HFFc6 (cell line): ENCODE measurements around the gene RASGRP2. TPM values are rescaled to one million over a fixed set of nuclear protein-coding genes. Genes with fewer than 3 reads are reported as not detected.

Experiments
- DNase-seq: peaks from one replicate; pipeline ENCODE4 v3.0.0-alpha.2; 2018
- H3K27ac Mint-ChIP-seq: 2 replicates; pipeline ENCODE4 v1.8.0; 2020; ENCODE audit warnings: mild to moderate bottlenecking, mixed read lengths
- H3K27me3 Mint-ChIP-seq: 2 replicates; pipeline ENCODE4 v1.8.0; 2021; ENCODE audit warnings: mild to moderate bottlenecking, moderate library complexity, mixed read lengths; ENCODE audit not compliant: insufficient read depth
- H3K36me3 Mint-ChIP-seq: 2 replicates; pipeline ENCODE4 v1.8.0; 2021; ENCODE audit warnings: low read depth, mixed read lengths
- H3K4me1 Mint-ChIP-seq: 2 replicates; pipeline ENCODE4 v1.8.0; 2020; ENCODE audit warnings: low read depth, mixed read lengths
- H3K4me3 Mint-ChIP-seq: 2 replicates; pipeline ENCODE4 v1.8.0; 2020; ENCODE audit warnings: mild to moderate bottlenecking, moderate library complexity, mixed read lengths
- H3K9me3 Mint-ChIP-seq: 2 replicates; pipeline ENCODE4 v1.8.0; 2020; ENCODE audit warnings: mild to moderate bottlenecking, mixed read lengths
- CTCF ChIP-seq: fragments of 200-600 bp; sonication (generic); IDR thresholded peaks from 2 replicates; pipeline ENCODE4 v1.5.0; 2021; ENCODE audit warnings: antibody characterized with exemption, mild to moderate bottlenecking
- total RNA-seq, 6 experiments: library from RNA; stranded (reverse); fragmentation: NEBNext Ultra II Directional; extraction: Animal tissue kit (Norgen Biotek cat#: 25700); gene quantifications; 2 replicates in 1 of 6; 3 replicates in 5 of 6; pipeline ENCODE4 v1.2.3, GENCODE V29; 2021

The RASGRP2 gene
- total RNA-seq, 6 experiments from 2014 or later = 0.43 to 0.68 (median 0.48) TPM; not detected in 2

GRCh38 chr11:64720640-64721358, 23.1 kb downstream of the RASGRP2 start:
- H3K4me3 Mint-ChIP-seq = no peak overlapping the region
- H3K36me3 Mint-ChIP-seq = no peaks in the 10 kb centered on the region
- no peak for DNase-seq
- H3K9me3 Mint-ChIP-seq = no peaks in the 10 kb centered on the region
- peaks cover 62% of the 10 kb centered on the region for H3K27me3 Mint-ChIP-seq
- no peak overlapping the region for H3K27ac Mint-ChIP-seq
- no peak for TF ChIP-seq CTCF
- no peaks in the 10 kb centered on the region for H3K4me1 Mint-ChIP-seq

- Mint-ChIP-seq H3K36me3 (no peaks in the 10 kb centered on the region), H3K9me3 (no peaks in the 10 kb centered on the region), H3K27ac (no peak overlapping the region), H3K4me1 (no peaks in the 10 kb centered on the region), H3K27me3 (peaks cover 62% of the 10 kb centered on the region), H3K4me3 (no peak overlapping the region)
- no peak for TF ChIP-seq CTCF
- no peak for DNase-seq
Measured at GRCh38 chr11:64720167-64720566, 23.8 kb downstream of the RASGRP2 start.

- DNase-seq = no peak
- TF ChIP-seq CTCF = no peak
- no peaks in the 10 kb centered on the region for H3K4me1 Mint-ChIP-seq
- no peaks in the 10 kb centered on the region for H3K36me3 Mint-ChIP-seq
- H3K9me3 Mint-ChIP-seq = no peaks in the 10 kb centered on the region
- peaks cover 69% of the 10 kb centered on the region for H3K27me3 Mint-ChIP-seq
- H3K4me3 Mint-ChIP-seq = no peak overlapping the region
- no peak overlapping the region for H3K27ac Mint-ChIP-seq
Measured at GRCh38 chr11:64719406-64719805, 24.5 kb downstream of the RASGRP2 start.

GRCh38 chr11:64718780-64719124, 25.2 kb downstream of the RASGRP2 start:
- H3K36me3 Mint-ChIP-seq = no peaks in the 10 kb centered on the region
- no peak overlapping the region for H3K27ac Mint-ChIP-seq
- no peaks in the 10 kb centered on the region for H3K4me1 Mint-ChIP-seq
- H3K27me3 Mint-ChIP-seq = peaks cover 73% of the 10 kb centered on the region
- H3K9me3 Mint-ChIP-seq = no peaks in the 10 kb centered on the region
- H3K4me3 Mint-ChIP-seq = no peak overlapping the region
- no peak for TF ChIP-seq CTCF
- no peak for DNase-seq

GRCh38 chr11:64718084-64718779, 25.7 kb downstream of the RASGRP2 start:
- no peaks in the 10 kb centered on the region for H3K36me3 Mint-ChIP-seq
- H3K4me1 Mint-ChIP-seq = no peaks in the 10 kb centered on the region
- H3K9me3 Mint-ChIP-seq = no peaks in the 10 kb centered on the region
- no peak overlapping the region for H3K4me3 Mint-ChIP-seq
- TF ChIP-seq CTCF = no peak
- no peak for DNase-seq
- no peak overlapping the region for H3K27ac Mint-ChIP-seq
- H3K27me3 Mint-ChIP-seq = peaks cover 73% of the 10 kb centered on the region
